Measurements from ENCODE around the gene GPRIN3. TPM values are rescaled to one million over a fixed set of nuclear protein-coding genes. Genes with fewer than 3 reads are reported as not detected.
A peak's percentile ranks its signal among the peaks of the same experiment; 100 is the strongest.

GPRIN3 gene
- total RNA-seq, 1 experiment from 2014 or later: not detected

DNA sequence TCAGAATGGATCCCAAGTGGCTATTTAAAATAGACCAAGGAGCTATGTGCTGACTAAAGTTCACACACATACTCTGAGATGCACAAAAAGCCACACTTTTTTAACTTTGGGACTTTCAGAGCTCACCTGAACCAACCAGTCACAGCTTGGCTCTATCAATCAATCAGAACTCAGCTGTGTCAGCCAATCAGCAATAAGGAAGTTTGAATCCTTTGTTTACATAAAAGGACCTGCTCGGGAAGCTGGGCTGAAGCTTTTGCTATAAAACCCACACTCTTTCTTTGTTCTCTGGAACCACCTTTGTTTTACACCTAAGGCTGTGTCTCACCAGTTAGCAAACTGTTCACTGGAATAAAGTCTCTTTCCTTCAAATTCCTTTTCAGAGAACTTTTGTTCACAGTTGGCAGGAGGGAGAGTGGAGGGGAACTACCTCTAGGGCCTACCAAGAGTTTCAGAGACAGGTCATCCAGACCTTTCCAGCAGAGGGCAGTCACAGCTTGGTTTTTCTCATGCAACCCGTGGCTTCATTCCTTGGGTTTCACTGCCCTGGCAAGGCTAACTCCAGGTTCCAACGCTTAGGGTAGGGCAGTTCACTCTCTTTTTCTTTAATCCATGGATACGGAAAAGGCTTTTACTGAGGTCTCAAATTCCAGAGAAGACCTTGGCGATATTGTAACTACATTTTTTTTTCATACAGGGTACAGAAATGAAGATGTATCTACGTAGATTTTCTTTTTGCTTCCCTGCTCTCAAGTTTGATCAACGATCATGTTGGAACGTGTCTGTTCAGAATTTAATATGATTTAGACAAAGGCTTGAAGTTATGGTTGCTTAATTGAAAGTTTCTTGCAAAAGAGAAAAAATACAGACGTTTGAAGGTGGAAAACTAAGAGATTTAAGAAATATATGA is 80.7 kb downstream of the GPRIN3 start:
- POLR2A ChIA-PET (ENCODE audit: low non-redundant PET): no interaction called here

DNA sequence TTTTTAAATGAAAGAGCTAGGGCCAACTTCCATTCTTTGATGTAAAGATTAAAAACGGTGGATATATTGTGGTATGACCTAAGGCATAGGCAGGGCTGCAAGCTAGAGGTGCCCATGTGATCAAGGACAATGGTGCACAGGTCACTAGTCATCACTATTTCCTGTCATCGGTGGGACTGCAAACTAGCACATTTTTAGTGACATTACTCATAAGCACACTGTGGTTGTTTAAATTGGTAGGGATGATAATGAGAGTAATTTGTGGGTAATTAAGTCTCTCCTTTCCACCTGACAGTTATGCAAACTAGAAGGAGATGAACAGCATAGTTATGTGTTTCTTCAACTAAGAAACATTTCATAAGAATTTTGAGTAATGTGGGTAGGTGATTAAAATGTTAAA is 85.4 kb downstream of the GPRIN3 start:
- no peak for DNase-seq (ENCODE audit: low spot score)
- H3K4me1 ChIP-seq (ENCODE audit: insufficient read depth, low read length, poor library complexity, severe bottlenecking): no peaks in the 10 kb centered on the region
- intact Hi-C loops (cut with micrococcal nuclease; ENCODE audit: unreplicated experiment): loop anchor here (10.0 kb wide), 1 partner anchor 683 kb away; no protein-coding TSS in a partner anchor
- no TSS peak for BruUV-seq (replicated peaks)
- H3K27ac ChIP-seq (ENCODE audit: low read depth, low read length, poor library complexity, severe bottlenecking): no peak overlapping the region
- H3K9me3 ChIP-seq (ENCODE audit: low read depth, low read length, poor library complexity, severe bottlenecking): no peaks in the 10 kb centered on the region
- no peaks in the 10 kb centered on the region for H3K36me3 ChIP-seq (ENCODE audit: insufficient read depth, low read length, poor library complexity, severe bottlenecking)
- CTCF ChIA-PET: no interaction called here
- POLR2A ChIA-PET (ENCODE audit: low non-redundant PET): no interaction called here
- H3K27me3 ChIP-seq (replicated peaks; ENCODE audit: insufficient read depth, low read depth, low read length, poor library complexity): no peaks in the 10 kb centered on the region
- no peak overlapping the region for H3K4me3 ChIP-seq (ENCODE audit: low read depth, low read length, poor library complexity, severe bottlenecking)
- TF ChIP-seq CTCF (conservative IDR thresholded peaks at IDR 0.05; ENCODE audit: low read depth, low read length) (no peak), EZH2 (IDR thresholded peaks at IDR 0.05; ENCODE audit: borderline replicate concordance, low read depth, low read length, poor library complexity, severe bottlenecking) (no peak)

More for the DNA sequence above, 80.7 kb downstream of the GPRIN3 start:
- H3K27me3 ChIP-seq (replicated peaks; ENCODE audit: insufficient read depth, low read depth, low read length, poor library complexity): no peaks in the 10 kb centered on the region
- no peaks in the 10 kb centered on the region for H3K4me1 ChIP-seq (ENCODE audit: insufficient read depth, low read length, poor library complexity, severe bottlenecking)
- intact Hi-C loops (cut with micrococcal nuclease; ENCODE audit: unreplicated experiment): loop anchor here (5.0 to 10.0 kb wide), 2 partner anchors 205 to 678 kb away; no protein-coding TSS in a partner anchor
- peak; percentile 59 for DNase-seq (ENCODE audit: low spot score)
- H3K27ac ChIP-seq (ENCODE audit: low read depth, low read length, poor library complexity, severe bottlenecking): no peak overlapping the region
- H3K36me3 ChIP-seq (ENCODE audit: insufficient read depth, low read length, poor library complexity, severe bottlenecking): no peaks in the 10 kb centered on the region
- TF ChIP-seq EZH2 (IDR thresholded peaks at IDR 0.05; ENCODE audit: borderline replicate concordance, low read depth, low read length, poor library complexity, severe bottlenecking) (no peak), CTCF (conservative IDR thresholded peaks at IDR 0.05; ENCODE audit: low read depth, low read length) (peak; percentile 62)
- H3K9me3 ChIP-seq (ENCODE audit: low read depth, low read length, poor library complexity, severe bottlenecking): no peaks in the 10 kb centered on the region
- BruUV-seq (replicated peaks): no TSS peak
- no peak overlapping the region for H3K4me3 ChIP-seq (ENCODE audit: low read depth, low read length, poor library complexity, severe bottlenecking)
- CTCF ChIA-PET: interaction anchor here (0.6 to 1.3 kb wide), 2 partner anchors 8 to 642 kb away, joined by 3 to 4 read pairs; no protein-coding TSS in a partner anchor

DNA sequence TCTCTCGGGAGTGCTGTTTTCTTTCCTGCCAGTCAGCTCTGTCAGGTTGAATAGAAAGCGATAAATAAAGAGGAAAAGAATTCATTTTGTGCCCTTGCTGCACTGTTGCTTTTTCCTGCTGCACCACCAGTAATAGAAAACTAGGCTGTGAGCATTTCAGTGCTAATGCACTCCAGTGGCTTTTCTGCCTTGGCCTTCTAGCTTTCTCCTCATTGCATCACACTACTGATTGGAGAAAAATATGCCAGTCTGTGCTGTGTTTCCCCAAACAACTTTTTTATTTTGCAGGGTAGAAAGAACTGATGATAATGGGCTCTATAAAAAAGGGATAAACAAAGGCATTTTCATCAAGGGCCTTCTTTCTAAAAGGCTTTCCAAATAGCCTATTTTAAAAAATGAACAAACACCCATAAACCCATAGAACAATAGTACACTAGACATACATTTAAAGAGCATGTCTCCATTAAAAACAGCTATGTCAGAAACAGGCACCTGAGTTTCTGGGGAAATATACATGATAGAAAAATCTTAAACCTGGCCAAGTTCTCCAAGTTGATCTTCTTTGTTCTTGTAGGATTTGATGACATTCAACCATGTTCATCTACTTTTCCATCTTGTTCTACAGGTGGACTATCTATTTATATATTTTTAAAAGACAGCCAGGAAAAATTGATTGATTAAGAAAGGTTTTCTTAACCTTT is 86.3 kb downstream of the GPRIN3 start:
- no TSS peak for BruUV-seq (replicated peaks)
- intact Hi-C loops (cut with micrococcal nuclease; ENCODE audit: unreplicated experiment): loop anchor here (10.0 kb wide), 1 partner anchor 683 kb away; no protein-coding TSS in a partner anchor
- no peaks in the 10 kb centered on the region for H3K4me1 ChIP-seq (ENCODE audit: insufficient read depth, low read length, poor library complexity, severe bottlenecking)
- POLR2A ChIA-PET (ENCODE audit: low non-redundant PET): no interaction called here
- no peaks in the 10 kb centered on the region for H3K36me3 ChIP-seq (ENCODE audit: insufficient read depth, low read length, poor library complexity, severe bottlenecking)
- no peak for DNase-seq (ENCODE audit: low spot score)
- CTCF ChIA-PET: no interaction called here
- no peak for TF ChIP-seq EZH2 (IDR thresholded peaks at IDR 0.05; ENCODE audit: borderline replicate concordance, low read depth, low read length, poor library complexity, severe bottlenecking)
- TF ChIP-seq CTCF (conservative IDR thresholded peaks at IDR 0.05; ENCODE audit: low read depth, low read length): no peak
- H3K9me3 ChIP-seq (ENCODE audit: low read depth, low read length, poor library complexity, severe bottlenecking): no peaks in the 10 kb centered on the region
- H3K4me3 ChIP-seq (ENCODE audit: low read depth, low read length, poor library complexity, severe bottlenecking): no peak overlapping the region
- no peaks in the 10 kb centered on the region for H3K27me3 ChIP-seq (replicated peaks; ENCODE audit: insufficient read depth, low read depth, low read length, poor library complexity)
- H3K27ac ChIP-seq (ENCODE audit: low read depth, low read length, poor library complexity, severe bottlenecking): no peak overlapping the region

Data from A673 (cell line).